SK-N-MC (cell line): ENCODE results near the gene USH1G.

Experiments used
- DNase-seq: peaks from one replicate; pipeline ENCODE4 v3.0.0-alpha.2; 2011; ENCODE audit warnings: low read depth, low spot score
- H3K27ac ChIP-seq: fragments of 200-600 bp; sonication (generic); 2 replicates; pipeline ENCODE4 v1.5.1; 2016; ENCODE audit warnings: mixed run types
- H3K36me3 ChIP-seq: fragments of 200-600 bp; sonication (generic); 2 replicates; pipeline ENCODE4 v1.6.1; 2017; ENCODE audit warnings: antibody characterized with exemption, low read length, mixed read lengths; ENCODE audit not compliant: insufficient read depth
- H3K4me3 ChIP-seq: fragments of 200-600 bp; sonication (generic); 2 replicates; pipeline ENCODE4 v1.5.1; 2016
- H3K9ac ChIP-seq: fragments of 200-600 bp; sonication (generic); 2 replicates; pipeline ENCODE4 v1.8.0; 2017; ENCODE audit warnings: mixed run types, mixed read lengths; ENCODE audit not compliant: insufficient read length
- H3K9me3 ChIP-seq: fragments of 200-600 bp; sonication (generic); 2 replicates; pipeline ENCODE4 v1.6.1; 2017; ENCODE audit warnings: low read depth, mild to moderate bottlenecking, antibody characterized with exemption, low read length, moderate library complexity, mixed read lengths
- EZH2 ChIP-seq: fragments of 200-600 bp; sonication (generic); IDR thresholded peaks from one replicate; pipeline ENCODE4 v1.6.1; 2017; ENCODE audit warnings: antibody characterized with exemption
- FOXP2 ChIP-seq: optimal IDR thresholded peaks from 2 replicates; pipeline ENCODE3; 2011; ENCODE audit warnings: mild to moderate bottlenecking, moderate library complexity; ENCODE audit not compliant: insufficient read depth; ENCODE audit errors: extremely low read length, control extremely low read depth
- POLR2AphosphoS5 ChIP-seq: IDR thresholded peaks from 2 replicates; pipeline ENCODE4 v1.6.1; 2012; ENCODE audit warnings: mild to moderate bottlenecking, low read depth, low read length, borderline replicate concordance

The USH1G gene

DNA sequence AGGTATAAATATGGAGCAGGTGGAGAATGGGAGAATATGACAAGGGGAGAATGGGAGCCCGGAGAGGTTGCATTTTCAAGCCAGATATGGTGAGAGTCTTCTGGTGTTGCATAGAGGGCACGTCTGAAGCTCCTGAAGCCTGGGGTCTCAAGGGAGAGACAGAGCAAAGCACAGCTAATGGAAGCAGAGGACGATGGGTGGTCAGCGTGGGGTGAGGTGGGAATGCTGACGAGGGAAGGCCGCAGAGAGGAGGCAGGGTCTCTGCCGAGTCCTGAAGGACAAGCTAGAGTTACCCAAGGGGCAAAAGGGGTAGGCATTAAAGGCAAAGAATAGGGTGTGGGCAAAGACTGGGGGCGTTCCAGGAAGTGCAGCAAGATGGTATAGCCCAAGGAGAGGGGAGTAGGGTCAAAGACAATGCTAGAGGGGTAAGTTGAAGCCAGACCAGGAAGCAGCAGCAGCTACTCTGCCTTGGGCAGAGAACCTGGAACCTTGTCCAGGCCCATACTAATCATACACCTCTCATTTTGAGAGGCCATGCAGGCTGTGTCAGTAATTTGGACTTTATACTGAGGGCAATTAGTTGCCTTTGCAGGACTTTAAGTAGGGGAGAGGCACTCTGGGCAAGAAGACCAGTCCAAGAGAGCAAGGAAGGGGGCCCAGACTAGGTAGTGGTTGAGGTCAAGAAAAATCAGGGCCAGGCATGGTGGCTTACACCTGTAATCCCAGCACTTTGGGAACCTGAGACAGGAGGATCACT is 15.3 kb upstream of the USH1G start:
- no peaks in the 10 kb centered on the region for H3K36me3 ChIP-seq
- TF ChIP-seq EZH2 (no peak), POLR2AphosphoS5 (no peak), FOXP2 (no peak)
- DNase-seq: no peak
- H3K27ac ChIP-seq: no peak overlapping the region
- H3K9ac ChIP-seq: no peak overlapping the region
- no peaks in the 10 kb centered on the region for H3K9me3 ChIP-seq
- no peak overlapping the region for H3K4me3 ChIP-seq

DNA sequence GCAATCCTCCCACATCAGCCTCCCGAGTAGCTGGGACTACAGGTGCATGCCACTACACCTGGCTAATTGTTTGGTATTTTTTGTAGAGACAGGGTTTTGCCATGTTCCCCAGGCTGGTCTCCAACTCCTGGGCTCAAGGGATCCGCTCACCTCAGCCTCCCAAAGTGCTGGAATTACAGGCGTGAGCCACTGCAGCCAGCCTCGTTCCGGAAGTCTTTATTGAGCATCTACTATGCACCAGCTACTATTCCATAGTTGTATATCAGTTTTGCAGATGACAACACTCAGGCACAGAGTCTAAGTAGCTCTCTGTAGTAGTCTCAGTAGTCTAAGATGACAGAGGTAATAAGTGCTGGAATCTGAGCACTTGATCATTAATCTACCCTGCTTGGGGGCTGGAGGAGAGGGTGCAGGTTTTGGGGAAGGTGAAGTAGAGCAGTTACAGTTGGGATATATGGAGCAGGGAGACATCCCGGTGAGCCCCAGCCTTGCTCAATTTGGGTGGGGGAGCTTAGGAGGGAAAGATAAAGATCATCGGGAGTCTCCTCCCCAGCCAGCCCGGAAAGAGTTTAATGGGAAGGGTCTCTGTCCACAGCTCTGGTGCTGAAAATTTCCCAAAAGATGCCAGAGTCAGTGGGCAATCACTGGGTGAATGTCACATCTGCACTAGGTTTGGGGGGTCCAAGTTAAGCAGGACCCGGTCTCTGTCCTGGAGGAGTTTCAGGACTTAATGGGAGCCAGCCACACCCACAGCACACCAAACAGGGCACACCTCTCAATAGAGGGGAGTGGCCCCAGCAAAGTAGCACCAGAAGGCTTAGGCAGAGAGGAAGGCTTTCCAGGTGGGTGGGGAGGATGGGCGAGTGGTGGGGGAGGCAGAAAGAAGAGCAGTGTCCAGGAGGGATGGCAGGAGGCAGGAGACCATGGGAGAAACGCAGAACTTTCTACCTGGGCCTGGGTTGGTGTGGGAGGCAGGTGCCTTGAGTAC is 14.3 kb upstream of the USH1G start:
- no peaks in the 10 kb centered on the region for H3K9me3 ChIP-seq
- TF ChIP-seq EZH2 (no peak), FOXP2 (no peak), POLR2AphosphoS5 (no peak)
- H3K27ac ChIP-seq: no peak overlapping the region
- no peaks in the 10 kb centered on the region for H3K36me3 ChIP-seq
- no peak overlapping the region for H3K4me3 ChIP-seq
- no peak for DNase-seq
- no peak overlapping the region for H3K9ac ChIP-seq

DNA sequence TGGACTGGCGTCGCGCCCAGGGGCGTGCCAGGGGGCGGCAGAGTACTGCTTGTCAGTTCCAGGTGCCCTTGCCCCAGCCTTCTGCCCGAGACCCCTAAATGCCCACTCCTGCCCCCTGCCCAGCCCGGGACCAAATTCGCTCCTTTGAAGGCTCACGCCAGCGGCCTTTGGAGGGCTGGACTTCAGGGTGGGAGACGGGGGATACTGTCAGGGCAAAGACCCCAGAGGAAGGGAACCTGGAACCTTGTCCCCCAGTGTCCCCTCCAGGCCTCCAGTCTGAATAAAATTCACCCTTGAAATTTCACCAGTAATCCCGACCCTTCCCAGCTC is 13.4 kb upstream of the USH1G start:
- H3K9ac ChIP-seq: no peak overlapping the region
- no peaks in the 10 kb centered on the region for H3K36me3 ChIP-seq
- no peak overlapping the region for H3K4me3 ChIP-seq
- DNase-seq: no peak
- TF ChIP-seq FOXP2: no peak
- TF ChIP-seq EZH2: no peak
- TF ChIP-seq POLR2AphosphoS5: no peak
- no peak overlapping the region for H3K27ac ChIP-seq
- no peaks in the 10 kb centered on the region for H3K9me3 ChIP-seq

DNA sequence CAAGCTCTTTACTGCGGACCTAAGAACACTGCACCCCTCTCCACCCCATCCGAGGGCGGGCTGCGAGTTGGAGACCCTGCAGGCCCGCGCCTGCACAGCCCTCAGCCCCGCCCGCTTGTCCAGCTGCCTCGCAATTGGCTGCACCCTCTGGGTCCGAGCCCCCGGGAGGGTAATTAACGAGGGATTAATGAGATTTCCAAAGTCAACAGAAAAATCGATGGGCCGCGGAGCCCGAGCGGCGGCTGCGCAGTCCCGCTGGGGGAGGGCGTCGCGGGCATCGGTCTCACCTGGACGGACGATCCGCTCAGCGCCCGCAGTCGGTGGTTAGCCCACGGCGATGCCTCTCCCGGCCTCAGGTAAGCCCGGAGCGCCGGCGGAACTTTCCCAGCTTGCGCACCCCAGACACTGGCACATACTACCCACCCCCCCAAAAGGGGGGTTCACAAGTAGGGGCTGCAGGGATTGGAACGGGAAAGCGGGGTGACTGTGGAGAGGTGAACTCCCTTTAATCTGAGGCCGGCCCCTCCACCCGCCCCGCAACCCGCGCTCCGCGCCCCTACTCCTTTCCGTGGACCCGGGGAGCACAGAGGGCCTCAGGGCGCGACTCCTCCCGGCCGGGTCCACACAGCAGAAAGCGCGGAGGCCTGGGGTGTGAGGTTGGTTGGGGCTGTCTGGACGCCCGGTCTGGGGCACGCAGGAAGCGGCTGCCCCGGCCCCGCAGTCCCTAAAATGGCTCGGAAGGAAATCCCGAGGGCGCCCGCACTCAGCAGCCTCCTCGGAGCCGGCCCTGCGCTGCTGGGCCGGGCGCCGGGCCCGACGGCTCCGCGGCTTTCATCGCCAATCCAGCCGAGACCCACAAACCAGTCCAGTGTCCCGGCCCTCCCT is 12.8 kb upstream of the USH1G start, which contains the start of gene OTOP3:
Gene OTOP3 (plus strand): TSS at position 314 of the 885 bp plus-strand sequence. CDS start 24 bp downstream, at position 338.
- TF ChIP-seq EZH2: peak; percentile 41
- no peak for TF ChIP-seq FOXP2
- no peak for TF ChIP-seq POLR2AphosphoS5
- Histone ChIP-seq H3K27ac (no peak within 1 kb of the TSS), H3K9ac (no peak within 1 kb of the TSS), H3K9me3 (no peaks in the 10 kb centered on the region), H3K36me3 (no peaks in the 10 kb centered on the region), H3K4me3 (no peak within 1 kb of the TSS)
- DNase-seq: no peak

DNA sequence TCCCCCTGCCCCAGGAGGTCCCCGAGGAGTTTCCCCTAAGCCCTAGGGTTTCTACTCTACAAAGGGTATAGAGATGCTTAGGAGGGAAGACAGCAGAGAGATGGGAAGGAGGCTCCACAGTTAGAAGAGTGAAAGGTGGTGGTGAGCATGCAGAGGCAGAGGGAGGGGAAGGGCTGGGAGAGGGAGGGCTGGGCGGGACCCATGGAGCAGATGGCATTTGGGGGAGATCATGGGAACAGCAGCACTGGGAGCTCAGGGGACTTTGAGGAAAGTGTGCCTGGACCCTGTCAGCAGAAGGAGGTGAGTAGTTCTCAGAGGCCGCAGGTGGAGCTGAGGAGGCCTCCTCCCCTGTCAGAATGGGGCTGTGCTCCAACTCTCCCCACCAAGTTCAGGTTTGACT is 12.0 kb upstream of the USH1G start:
- no peak for DNase-seq
- H3K9ac ChIP-seq: no peak overlapping the region
- TF ChIP-seq EZH2: no peak
- no peak for TF ChIP-seq FOXP2
- no peak for TF ChIP-seq POLR2AphosphoS5
- H3K36me3 ChIP-seq: no peaks in the 10 kb centered on the region
- no peak overlapping the region for H3K4me3 ChIP-seq
- H3K27ac ChIP-seq: no peak overlapping the region
- H3K9me3 ChIP-seq: no peaks in the 10 kb centered on the region

DNA sequence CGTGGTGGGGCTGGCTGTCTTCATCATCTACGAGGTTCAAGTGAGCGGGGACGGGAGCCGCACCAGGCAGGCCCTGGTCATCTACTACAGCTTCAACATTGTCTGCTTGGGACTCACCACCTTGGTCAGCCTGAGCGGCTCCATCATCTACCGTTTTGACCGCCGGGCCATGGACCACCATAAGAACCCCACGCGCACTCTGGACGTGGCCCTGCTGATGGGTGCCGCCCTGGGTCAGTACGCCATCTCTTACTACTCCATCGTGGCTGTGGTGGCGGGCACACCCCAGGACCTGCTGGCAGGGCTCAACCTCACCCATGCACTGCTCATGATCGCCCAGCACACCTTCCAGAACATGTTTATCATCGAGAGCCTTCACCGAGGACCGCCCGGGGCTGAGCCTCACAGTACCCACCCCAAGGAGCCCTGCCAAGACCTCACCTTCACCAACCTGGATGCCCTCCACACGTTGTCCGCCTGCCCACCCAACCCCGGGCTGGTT is 7.5 kb upstream of the USH1G start:
- no peak overlapping the region for H3K9ac ChIP-seq

DNA sequence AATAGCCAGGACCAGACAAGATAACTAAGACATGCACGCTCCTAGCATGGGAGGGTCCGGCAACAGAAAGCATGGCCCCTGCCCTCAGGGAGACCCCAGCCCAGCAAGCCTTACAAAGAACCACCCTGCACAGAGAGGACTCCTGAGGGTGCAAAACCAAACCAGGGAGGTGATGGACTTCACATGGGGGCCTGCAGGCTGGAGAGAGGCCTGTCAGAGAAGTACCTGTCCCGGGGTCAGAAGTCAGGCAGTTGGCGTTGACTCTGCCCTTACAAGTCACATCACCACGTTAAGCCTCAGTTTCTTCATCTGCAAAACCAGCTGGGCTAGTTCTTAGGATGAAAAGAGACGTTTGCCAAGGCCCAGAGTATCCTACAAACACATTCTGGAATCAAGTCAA is 5.7 kb upstream of the USH1G start:
- no peak overlapping the region for H3K27ac ChIP-seq
- no peaks in the 10 kb centered on the region for H3K9me3 ChIP-seq
- H3K36me3 ChIP-seq: no peaks in the 10 kb centered on the region
- no peak overlapping the region for H3K9ac ChIP-seq
- DNase-seq: no peak
- no peak overlapping the region for H3K4me3 ChIP-seq
- TF ChIP-seq FOXP2 (no peak), POLR2AphosphoS5 (no peak), EZH2 (no peak)

More for the DNA sequence above, 7.5 kb upstream of the USH1G start:
- no peak overlapping the region for H3K4me3 ChIP-seq
- TF ChIP-seq EZH2: no peak
- TF ChIP-seq FOXP2: no peak
- TF ChIP-seq POLR2AphosphoS5: no peak
- no peaks in the 10 kb centered on the region for H3K9me3 ChIP-seq
- H3K36me3 ChIP-seq: no peaks in the 10 kb centered on the region
- no peak overlapping the region for H3K27ac ChIP-seq
- DNase-seq: no peak
